HL-60 (cell line): ENCODE results near the gene PLA2R1.

ENCODE experiments used
- POLR2AphosphoS5 ChIP-seq: IDR thresholded peaks from 2 replicates; pipeline ENCODE4 v1.6.1; 2012; ENCODE audit warnings: low read depth
- SPI1 ChIP-seq: IDR thresholded peaks from 2 replicates; pipeline ENCODE4 v1.6.1; 2012; ENCODE audit warnings: low read depth, mild to moderate bottlenecking, borderline replicate concordance
- TF ChIP-seq, protein P1 (sequence below): IDR thresholded peaks from one replicate; pipeline ENCODE4 v1.5.1; 2011; ENCODE audit warnings: low read length, control low read depth, inconsistent platforms; ENCODE audit not compliant: insufficient read depth
- TF ChIP-seq, protein P2 (sequence below): IDR thresholded peaks from 2 replicates; pipeline ENCODE4 v1.6.1; 2012; ENCODE audit warnings: low read depth; ENCODE audit not compliant: insufficient replicate concordance

DNA sequence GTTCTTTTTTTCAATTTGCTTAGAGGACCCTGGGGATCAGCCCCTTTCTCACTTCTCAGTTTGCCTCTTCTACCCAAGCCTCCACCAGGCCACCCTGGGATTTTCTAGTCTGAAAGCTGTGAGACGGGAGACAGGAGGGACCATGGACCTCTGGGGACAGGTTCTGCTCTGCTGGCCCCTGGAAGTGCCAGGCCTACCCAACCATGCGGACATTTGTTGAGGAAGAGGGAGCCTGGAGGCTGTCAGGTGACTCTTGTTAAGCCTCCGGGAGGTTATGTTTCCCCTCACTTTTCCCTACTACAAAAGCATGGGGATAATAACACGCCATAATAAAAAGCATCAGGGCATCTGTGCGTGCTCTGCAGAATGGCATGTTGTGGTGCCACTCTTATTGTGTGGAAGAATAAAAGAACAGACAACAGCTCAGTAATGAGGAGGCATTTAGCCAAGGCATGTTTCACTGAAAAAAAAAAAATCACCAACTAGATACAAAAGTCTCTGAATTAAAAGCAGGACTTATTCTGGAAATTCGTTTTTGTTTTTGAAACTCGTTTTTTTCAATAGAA is 48.3 kb upstream of the PLA2R1 start:
- TF ChIP-seq, protein P1, sequence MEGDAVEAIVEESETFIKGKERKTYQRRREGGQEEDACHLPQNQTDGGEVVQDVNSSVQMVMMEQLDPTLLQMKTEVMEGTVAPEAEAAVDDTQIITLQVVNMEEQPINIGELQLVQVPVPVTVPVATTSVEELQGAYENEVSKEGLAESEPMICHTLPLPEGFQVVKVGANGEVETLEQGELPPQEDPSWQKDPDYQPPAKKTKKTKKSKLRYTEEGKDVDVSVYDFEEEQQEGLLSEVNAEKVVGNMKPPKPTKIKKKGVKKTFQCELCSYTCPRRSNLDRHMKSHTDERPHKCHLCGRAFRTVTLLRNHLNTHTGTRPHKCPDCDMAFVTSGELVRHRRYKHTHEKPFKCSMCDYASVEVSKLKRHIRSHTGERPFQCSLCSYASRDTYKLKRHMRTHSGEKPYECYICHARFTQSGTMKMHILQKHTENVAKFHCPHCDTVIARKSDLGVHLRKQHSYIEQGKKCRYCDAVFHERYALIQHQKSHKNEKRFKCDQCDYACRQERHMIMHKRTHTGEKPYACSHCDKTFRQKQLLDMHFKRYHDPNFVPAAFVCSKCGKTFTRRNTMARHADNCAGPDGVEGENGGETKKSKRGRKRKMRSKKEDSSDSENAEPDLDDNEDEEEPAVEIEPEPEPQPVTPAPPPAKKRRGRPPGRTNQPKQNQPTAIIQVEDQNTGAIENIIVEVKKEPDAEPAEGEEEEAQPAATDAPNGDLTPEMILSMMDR, result no peak
- TF ChIP-seq, protein P2, sequence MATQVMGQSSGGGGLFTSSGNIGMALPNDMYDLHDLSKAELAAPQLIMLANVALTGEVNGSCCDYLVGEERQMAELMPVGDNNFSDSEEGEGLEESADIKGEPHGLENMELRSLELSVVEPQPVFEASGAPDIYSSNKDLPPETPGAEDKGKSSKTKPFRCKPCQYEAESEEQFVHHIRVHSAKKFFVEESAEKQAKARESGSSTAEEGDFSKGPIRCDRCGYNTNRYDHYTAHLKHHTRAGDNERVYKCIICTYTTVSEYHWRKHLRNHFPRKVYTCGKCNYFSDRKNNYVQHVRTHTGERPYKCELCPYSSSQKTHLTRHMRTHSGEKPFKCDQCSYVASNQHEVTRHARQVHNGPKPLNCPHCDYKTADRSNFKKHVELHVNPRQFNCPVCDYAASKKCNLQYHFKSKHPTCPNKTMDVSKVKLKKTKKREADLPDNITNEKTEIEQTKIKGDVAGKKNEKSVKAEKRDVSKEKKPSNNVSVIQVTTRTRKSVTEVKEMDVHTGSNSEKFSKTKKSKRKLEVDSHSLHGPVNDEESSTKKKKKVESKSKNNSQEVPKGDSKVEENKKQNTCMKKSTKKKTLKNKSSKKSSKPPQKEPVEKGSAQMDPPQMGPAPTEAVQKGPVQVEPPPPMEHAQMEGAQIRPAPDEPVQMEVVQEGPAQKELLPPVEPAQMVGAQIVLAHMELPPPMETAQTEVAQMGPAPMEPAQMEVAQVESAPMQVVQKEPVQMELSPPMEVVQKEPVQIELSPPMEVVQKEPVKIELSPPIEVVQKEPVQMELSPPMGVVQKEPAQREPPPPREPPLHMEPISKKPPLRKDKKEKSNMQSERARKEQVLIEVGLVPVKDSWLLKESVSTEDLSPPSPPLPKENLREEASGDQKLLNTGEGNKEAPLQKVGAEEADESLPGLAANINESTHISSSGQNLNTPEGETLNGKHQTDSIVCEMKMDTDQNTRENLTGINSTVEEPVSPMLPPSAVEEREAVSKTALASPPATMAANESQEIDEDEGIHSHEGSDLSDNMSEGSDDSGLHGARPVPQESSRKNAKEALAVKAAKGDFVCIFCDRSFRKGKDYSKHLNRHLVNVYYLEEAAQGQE, result no peak
- TF ChIP-seq POLR2AphosphoS5 (no peak), SPI1 (no peak)
